HFFc6 (cell line): ENCODE results near the gene LPGAT1. TPM values are rescaled to one million over a fixed set of nuclear protein-coding genes. Genes with fewer than 3 reads are reported as not detected.

Experiments used
- DNase-seq: peaks from one replicate; pipeline ENCODE4 v3.0.0-alpha.2; 2018
- H3K27ac Mint-ChIP-seq: 2 replicates; pipeline ENCODE4 v1.8.0; 2020; ENCODE audit warnings: mild to moderate bottlenecking, mixed read lengths
- H3K27me3 Mint-ChIP-seq: 2 replicates; pipeline ENCODE4 v1.8.0; 2021; ENCODE audit warnings: mild to moderate bottlenecking, moderate library complexity, mixed read lengths; ENCODE audit not compliant: insufficient read depth
- H3K36me3 Mint-ChIP-seq: 2 replicates; pipeline ENCODE4 v1.8.0; 2021; ENCODE audit warnings: low read depth, mixed read lengths
- H3K4me1 Mint-ChIP-seq: 2 replicates; pipeline ENCODE4 v1.8.0; 2020; ENCODE audit warnings: low read depth, mixed read lengths
- H3K4me3 Mint-ChIP-seq: 2 replicates; pipeline ENCODE4 v1.8.0; 2020; ENCODE audit warnings: mild to moderate bottlenecking, moderate library complexity, mixed read lengths
- H3K9me3 Mint-ChIP-seq: 2 replicates; pipeline ENCODE4 v1.8.0; 2020; ENCODE audit warnings: mild to moderate bottlenecking, mixed read lengths
- CTCF ChIP-seq: fragments of 200-600 bp; sonication (generic); IDR thresholded peaks from 2 replicates; pipeline ENCODE4 v1.5.0; 2021; ENCODE audit warnings: antibody characterized with exemption, mild to moderate bottlenecking
- total RNA-seq, 6 experiments: library from RNA; stranded (reverse); fragmentation: NEBNext Ultra II Directional; extraction: Animal tissue kit (Norgen Biotek cat#: 25700); gene quantifications; 2 replicates in 1 of 6; 3 replicates in 5 of 6; pipeline ENCODE4 v1.2.3, GENCODE V29; 2021

The LPGAT1 gene
- total RNA-seq, 6 experiments from 2014 or later = 36.4 to 50.4 (median 44.9) TPM

GRCh38 chr1:211742272-211742671 is 88.3 kb downstream of the LPGAT1 start:
- Mint-ChIP-seq H3K4me1 (no peaks in the 10 kb centered on the region), H3K36me3 (no peaks in the 10 kb centered on the region), H3K27ac (no peak overlapping the region), H3K27me3 (peaks cover 10% of the 10 kb centered on the region), H3K4me3 (no peak overlapping the region), H3K9me3 (no peaks in the 10 kb centered on the region)
- DNase-seq = no peak
- no peak for TF ChIP-seq CTCF

GRCh38 chr1:211741788-211742187 is 88.8 kb downstream of the LPGAT1 start:
- no peaks in the 10 kb centered on the region for H3K4me1 Mint-ChIP-seq
- H3K27ac Mint-ChIP-seq = no peak overlapping the region
- H3K36me3 Mint-ChIP-seq = no peaks in the 10 kb centered on the region
- H3K9me3 Mint-ChIP-seq = no peaks in the 10 kb centered on the region
- H3K27me3 Mint-ChIP-seq = peaks cover 10% of the 10 kb centered on the region
- TF ChIP-seq CTCF = no peak
- H3K4me3 Mint-ChIP-seq = no peak overlapping the region
- DNase-seq = no peak

GRCh38 chr1:211741116-211741515 is 89.4 kb downstream of the LPGAT1 start:
- no peak for DNase-seq

GRCh38 chr1:211739671-211740411 is 90.7 kb downstream of the LPGAT1 start:
- Mint-ChIP-seq H3K27ac (no peak overlapping the region), H3K27me3 (peaks cover 10% of the 10 kb centered on the region), H3K4me3 (no peak overlapping the region), H3K9me3 (no peaks in the 10 kb centered on the region), H3K4me1 (peaks cover 17% of the 10 kb centered on the region), H3K36me3 (no peaks in the 10 kb centered on the region)
- DNase-seq = no peak
- no peak for TF ChIP-seq CTCF

More at GRCh38 chr1:211741116-211741515, 89.4 kb downstream of the LPGAT1 start:
- Mint-ChIP-seq H3K36me3 (no peaks in the 10 kb centered on the region), H3K4me3 (no peak overlapping the region), H3K9me3 (no peaks in the 10 kb centered on the region), H3K4me1 (peaks cover 4% of the 10 kb centered on the region), H3K27ac (no peak overlapping the region), H3K27me3 (peaks cover 10% of the 10 kb centered on the region)
- TF ChIP-seq CTCF = no peak

- H3K36me3 Mint-ChIP-seq = no peaks in the 10 kb centered on the region
- H3K27ac Mint-ChIP-seq = no peak overlapping the region
- no peak for DNase-seq
- TF ChIP-seq CTCF = no peak
- peaks cover 21% of the 10 kb centered on the region for H3K4me1 Mint-ChIP-seq
- H3K9me3 Mint-ChIP-seq = no peaks in the 10 kb centered on the region
- H3K4me3 Mint-ChIP-seq = no peak overlapping the region
- peaks cover 10% of the 10 kb centered on the region for H3K27me3 Mint-ChIP-seq
These were observed 91.8 kb downstream of the LPGAT1 start for GRCh38 chr1:211738691-211739301.
